NCI-H510A (cell line): ENCODE measurements around the gene OTUD1.

ENCODE experiments used
- DNase-seq: peaks from one replicate; lab custom pipeline; 2025; lab: John Stamatoyannopoulos, UW

The OTUD1 gene

DNA sequence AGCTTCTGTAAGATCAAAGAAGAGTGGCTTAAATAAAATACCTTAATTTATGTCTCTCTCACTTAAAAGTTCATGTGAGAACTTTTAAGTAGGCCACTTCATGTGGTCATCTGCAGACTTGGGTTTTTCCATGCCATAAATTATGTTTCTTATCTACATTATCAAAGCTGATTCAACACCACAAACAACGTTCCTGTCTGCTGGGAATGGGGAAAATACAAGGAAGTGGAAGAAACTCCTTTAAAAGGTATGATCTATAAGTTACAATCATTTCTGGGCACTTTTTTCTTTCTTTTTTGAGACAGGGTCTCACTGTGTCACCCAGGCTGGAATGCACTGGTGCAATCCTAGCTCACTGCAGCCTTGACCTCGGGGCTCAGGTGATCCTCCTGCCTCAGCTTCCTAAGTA, 16.9 kb upstream of the OTUD1 start:
- no peak for DNase-seq

DNA sequence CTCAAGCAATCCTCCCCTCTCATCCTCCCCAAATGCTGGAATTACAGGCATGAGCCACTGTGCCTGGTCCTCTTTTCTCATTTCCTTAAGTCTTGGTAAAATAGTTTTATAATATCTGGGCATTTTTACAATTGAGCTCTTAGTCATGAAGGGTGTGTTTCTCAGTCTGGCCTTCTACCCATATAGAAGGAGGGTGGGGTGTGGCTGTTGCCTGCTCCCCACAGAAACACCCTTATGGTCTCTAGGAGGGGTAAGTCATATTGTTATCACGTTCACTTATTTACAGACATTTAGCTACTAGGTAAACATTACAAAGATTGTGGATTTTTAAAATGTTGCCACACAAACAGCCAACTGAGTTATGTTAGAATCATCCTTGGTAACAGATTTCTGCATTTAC, 6.7 kb upstream of the OTUD1 start:
- DNase-seq = no peak

DNA sequence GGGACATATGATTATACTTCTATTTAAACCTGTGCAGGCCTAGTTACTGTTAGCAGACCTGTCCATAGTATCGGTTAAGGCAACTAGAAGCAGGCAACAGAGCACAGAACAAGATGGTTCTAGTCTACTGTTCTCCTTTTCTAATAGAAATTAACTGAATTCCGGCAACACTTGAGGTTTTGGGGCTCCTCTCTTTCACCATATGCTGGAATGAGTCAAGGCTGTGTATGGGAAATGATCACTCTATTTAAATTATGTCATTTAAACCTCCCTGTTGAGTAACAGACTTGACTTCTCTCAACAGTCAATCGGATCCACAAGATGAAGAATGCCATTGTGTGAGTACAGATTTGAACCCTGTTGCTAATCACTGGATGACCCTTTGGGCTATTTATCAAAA, 6.2 kb upstream of the OTUD1 start:
- no peak for DNase-seq

DNA sequence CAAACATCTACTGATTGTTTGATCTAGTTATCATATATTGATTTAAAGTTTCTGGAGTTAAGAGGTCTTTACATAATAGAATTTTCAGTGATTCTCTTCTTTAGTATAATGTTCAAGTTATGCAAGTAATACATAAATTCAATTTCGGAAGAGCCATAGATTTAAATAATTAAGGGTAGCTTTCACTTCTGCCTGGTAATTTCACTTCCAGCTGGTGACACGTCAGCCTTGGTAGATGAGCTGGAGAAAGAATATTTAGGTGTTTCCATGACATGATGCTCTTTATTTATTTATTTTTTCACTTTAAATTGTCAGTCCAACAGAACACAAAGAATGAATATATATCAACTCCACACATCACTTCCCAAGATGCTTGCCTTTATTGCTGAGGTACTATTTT, 5.2 kb upstream of the OTUD1 start:
- no peak for DNase-seq

GRCh38 chr10:23435378-23435777, 3.5 kb upstream of the OTUD1 start:
- no peak for DNase-seq

DNA sequence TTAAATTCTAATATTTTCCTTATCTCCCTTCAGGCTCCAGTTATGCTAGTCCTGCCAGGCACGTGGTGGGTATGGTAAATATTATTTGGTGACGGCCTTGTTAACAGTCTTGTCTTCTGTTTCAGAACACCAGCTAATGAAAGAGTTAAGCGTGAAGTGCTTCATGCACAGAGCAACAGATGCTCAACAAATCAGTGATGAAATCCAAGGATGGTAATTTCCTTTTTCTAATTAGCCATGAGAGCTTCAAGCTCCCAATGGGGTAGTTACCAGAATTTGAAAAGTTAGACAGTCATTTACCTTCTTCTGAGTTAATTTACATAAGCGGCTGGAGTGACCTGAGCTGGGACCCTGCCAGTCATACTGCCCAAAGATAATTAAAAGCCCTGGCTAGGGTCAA, 1.9 kb upstream of the OTUD1 start:
- DNase-seq = no peak

DNA sequence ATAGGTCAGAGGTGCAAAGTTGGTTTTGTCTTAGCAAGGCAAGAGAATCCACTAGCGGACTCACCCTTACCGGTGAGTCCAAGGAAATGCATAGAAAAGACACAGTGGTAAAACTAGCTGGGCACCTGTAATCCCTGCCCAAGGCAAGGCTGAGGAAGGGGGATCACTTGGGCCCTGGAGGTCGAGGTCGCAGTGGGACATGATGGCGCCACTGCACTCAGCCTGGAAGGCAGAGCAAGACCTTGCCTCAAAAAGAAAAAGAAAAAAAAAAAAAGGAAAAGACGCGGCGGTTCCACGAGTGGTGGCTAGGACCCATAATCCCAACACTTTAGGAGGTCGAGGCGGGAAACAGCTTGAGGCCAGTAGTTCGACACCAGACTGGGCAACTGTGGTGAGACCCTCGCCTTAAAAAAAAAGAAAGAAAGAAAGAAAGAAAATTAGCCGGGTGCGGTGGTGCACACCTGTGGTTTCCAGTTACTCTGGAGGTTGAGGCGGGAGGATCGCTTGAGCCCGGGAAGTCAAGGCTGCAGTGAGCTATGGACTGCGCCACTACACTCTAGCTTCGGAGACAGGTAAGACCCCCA, 820 bp upstream of the OTUD1 start:
- DNase-seq = no peak

DNA sequence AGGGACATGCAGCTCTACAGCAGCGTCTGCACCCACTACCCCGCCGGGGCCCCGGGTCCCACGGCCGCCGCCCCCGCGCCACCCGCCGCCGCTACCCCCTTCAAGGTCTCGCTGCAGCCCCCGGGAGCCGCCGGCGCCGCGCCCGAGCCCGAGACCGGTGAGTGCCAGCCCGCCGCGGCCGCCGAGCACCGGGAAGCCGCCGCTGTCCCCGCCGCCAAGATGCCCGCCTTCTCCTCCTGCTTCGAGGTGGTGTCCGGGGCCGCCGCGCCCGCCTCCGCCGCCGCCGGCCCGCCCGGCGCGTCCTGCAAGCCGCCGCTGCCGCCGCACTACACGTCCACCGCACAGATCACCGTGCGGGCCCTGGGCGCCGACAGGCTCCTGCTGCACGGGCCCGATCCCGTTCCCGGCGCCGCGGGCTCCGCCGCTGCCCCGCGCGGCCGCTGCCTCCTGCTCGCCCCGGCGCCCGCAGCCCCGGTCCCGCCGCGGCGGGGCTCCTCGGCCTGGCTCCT, 631 bp downstream of the OTUD1 start:
- no peak for DNase-seq

- DNase-seq = no peak
These were observed 1.4 kb downstream of the OTUD1 start for GRCh38 chr10:23439961-23440889.

- no peak for DNase-seq
These were observed 2.4 kb downstream of the OTUD1 start for GRCh38 chr10:23441251-23441650.

DNA sequence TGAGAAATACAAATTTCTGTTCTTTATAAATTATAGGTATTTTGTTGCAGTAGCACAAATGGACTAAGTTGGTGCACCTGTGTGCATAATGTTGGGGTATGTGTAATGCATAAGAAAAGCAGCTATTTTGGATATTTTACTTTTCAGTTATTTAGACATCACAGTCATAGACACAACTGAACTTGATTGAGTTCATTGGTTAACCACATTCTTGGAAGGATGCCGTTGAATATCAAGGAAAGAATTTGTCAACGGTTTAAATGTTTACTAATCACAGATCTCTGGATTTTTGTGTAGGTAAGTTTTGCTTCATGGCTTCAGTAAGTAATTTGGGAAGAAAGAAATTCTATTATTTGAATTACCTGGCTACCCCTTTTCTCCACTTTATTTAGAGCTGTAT, 4.1 kb downstream of the OTUD1 start:
- DNase-seq = no peak

DNA sequence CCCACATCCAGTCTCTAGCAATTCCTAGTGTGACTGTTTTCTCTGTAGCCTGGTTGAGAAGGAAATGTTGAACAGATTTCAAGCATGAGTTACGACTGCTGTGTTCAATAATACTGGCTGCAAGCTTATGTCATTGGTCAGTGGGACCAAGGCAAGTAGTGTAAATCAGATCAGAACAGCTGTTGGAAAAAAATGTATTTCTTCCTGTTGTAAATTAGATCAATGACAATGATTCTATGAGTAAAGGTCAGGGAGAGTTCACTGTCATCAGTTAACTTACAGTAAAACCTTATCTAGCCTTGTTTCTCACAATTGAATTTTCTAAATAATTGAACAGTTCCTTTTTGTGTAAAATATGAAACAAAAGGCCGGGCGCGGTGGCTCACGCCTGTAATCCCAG, 6.7 kb downstream of the OTUD1 start:
- no peak for DNase-seq

- no peak for DNase-seq
These were observed 9.4 kb downstream of the OTUD1 start for GRCh38 chr10:23448323-23448722.

DNA sequence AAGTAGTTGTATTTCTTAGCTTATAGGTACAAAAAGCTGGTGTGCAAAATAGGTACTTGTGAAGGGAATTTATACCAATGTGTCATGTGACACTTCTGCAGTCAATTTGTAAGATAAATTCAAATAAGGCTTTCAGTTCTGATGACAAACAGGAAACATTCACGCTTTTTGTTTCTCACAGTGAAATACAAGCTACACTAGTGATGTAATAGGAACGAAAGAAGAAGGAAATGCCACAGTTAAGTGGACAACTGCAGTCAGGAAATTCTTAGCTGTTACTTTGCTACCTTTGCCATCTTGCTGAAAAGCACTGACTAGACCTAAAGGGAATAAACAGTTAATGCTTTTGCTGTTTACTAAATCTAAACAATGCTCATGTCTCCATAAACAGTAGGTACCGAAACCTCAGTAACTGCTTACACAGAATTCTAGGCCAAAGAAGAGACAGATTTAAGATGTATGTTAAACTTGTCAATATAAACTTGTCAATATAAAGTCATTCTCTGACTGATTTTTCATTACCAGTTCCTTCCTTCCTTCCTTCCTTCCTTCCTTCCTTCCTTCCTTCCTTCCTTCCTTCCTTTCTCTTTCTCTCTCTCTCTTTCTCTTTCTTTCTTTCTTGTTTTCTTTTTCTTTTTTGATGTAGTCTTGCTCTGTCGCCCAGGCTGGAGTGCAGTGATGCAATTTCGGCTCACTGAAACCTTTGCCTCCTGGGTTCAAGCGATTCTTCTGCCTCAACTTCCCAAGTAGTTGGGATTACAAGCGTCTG, 10.1 kb downstream of the OTUD1 start:
- no peak for DNase-seq

DNA sequence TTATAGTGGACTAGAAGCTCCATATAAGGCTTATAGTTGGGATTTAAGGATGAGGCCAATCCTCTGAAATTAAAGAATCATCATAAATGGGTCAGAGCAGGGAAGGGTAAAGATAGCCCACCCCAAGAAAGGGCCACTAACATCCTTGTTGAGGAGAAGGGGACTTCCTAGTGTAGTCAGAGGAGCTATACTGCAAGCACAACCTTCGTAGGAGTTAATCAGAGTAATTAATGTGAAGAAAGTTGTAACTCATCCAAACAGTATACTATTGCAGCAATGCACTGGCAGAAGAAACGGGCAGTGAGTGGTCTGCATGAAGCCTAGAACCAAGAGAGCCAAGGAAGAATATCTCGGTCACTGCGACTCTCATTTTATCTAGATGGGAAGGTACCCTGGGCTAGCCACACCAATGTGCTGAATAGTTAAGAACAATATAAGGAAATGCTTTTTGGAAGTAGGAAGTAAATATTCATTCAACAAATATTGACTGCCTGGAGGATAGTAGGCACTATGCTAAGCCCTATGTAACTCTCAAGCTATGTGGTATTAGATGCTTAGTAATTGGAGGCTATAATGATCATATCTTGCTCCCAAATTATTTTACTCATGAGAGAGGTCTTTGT, 13.3 kb downstream of the OTUD1 start:
- DNase-seq = no peak

DNA sequence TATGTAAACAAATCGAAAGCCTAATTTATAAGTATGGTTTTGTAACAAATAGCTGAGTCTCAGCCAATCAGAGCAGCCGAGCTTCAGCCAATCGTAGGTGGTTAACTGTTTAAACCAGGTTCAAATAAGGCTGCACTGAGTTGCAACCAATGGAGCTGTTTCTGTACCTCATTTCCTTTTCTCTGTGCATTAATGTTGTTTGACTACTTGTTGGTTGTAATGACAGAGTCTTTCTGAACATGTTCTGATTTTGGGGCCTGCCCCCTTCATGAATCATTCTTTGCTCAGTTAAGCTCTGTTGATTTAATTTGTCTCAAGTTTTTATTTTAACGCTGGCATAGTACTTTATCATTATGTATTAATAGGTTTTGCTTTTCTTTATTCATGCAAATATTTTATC, 14.6 kb downstream of the OTUD1 start:
- no peak for DNase-seq

DNA sequence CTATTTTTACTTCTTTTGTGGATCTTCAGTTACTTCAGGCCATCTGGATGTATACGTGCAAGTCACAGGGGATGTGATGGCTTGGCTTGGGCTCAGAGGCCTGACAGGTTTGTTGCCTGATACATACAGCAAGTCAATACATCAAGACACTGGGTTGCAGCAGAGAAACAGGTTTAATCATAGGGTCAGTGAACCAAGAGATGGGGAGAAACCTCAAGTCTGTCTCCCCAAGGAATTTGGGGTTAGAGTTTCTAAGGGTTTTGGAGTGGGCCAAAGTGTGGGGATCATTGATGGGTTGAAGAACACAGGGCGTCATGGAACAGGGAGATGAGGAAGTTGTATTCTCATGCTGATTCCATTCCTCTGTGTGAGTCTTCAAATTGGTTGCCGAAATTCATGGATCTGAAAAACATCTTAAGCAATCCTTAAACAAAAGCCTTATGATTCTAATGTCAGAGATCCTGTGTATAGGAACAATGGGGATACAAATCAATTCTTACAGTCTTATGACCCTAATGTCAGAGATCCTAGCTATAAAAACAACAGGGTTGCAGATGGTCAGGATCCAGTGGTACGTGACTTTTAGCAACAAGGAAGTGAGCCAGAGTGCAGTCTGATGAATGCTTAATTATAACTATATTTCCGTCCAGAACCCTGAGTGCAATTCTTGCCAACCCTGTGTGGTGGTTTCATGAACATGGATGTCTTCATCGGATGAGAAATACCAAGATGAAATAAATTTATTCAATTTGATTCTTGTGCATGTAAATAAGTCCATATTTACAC, 18.9 kb downstream of the OTUD1 start:
- no peak for DNase-seq

- no peak for DNase-seq
These were observed 20.5 kb downstream of the OTUD1 start for GRCh38 chr10:23459308-23459939.

DNA sequence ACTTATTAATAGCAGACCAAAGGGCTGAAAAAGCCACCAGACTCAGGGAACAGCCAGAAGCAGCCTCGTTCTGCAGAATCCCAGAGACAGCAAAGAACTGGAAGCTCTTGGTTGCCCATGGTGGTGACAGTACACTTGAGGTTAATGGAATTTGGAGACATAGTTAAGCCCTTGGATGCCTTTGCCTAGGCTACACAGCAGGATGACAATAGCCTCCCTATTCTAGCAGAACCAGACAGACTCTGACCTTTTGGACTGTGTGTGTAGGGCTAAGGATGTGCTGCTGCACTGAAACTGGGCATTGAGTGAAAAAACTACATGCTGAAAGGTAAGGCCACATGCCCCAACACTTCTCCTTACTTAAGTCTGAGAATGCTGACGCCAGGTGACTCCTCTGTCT, 22.7 kb downstream of the OTUD1 start:
- DNase-seq = no peak

- no peak for DNase-seq
These were observed 28.1 kb downstream of the OTUD1 start for GRCh38 chr10:23467012-23467411.

GRCh38 chr10:23467548-23467947, 28.7 kb downstream of the OTUD1 start:
- no peak for DNase-seq
